Stimulated activated CD4-positive, alpha-beta T cell treated with anti-CD3 and anti-CD28 coated beads, Interleukin-15, amount 100 ng/mL, for 24 hours (primary cell): Measurements from ENCODE around the gene PSMC4.
A peak's percentile ranks its signal among the peaks of the same experiment; 100 is the strongest.

Source experiments
- DNase-seq: peaks from one replicate; pipeline ENCODE4 v3.0.0-alpha.2; 2020

PSMC4 gene

GRCh38 chr19:39995794-39996193 is 24.8 kb downstream of the PSMC4 start:
- DNase-seq: no peak

DNA sequence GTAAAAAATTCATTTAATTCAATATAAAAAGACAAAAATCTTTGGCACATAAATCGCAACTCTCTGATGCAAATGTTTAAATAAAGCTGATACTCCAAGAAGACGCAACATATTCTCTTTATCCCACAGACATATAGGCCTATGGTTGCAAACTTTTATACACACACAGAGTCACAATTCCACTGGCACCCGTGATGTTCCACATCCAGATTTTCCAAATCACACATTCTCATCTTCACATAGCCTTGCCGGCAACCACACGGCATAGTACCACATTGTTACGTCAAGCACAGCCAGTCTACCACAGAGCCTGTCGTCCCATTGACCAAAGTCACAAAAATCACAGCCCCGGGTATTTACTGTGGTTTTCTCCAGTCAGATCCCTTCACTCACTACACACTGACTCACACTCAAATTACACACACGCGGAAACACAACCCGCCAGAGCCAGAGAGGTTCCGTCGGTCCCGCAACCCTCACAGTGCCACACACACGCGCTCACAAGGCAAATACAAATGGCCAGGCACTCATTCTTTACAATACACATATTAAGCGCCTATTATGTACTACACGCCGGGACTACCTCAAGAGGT is 25.3 kb downstream of the PSMC4 start:
- DNase-seq: peak; percentile 57

DNA sequence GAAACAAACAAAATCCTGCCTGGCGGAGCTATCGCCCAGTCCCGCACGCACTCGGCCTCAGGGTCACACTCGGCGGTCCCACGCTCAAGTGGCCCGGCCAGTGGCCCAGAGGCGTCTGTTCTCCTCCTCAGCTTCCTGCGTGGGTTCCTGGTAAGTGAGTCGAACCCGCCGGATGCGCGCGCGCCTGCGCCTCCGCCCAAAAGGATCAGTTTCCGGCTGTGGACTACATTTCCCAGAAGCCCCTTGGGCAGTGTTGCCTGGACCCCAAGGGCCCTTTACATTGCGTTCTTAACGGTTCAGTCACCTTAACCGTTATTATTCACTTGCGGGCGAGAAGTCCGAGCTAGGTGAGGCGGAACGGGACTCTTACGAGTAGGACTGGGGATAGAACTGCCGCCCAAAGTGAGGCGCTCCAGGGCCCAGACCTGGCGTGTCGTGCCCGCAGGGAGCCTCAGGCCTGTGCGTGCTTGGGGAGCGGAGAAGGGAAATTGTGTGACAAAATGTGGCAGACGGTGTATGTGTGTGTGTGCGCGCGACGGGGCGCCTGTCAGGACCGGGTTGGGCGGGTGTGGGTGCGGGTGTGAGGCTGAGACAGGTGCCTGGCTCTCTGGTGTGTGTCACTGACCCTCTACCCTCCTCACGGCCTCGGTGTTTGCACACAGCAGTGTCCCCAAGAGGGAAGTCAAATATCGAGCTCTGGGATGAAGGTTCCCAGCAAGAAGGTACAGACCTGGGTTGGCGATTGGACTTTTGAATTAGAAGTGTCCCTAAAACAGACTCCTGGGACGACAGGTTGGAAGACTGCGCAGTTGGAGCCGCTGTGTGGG is 26.1 kb downstream of the PSMC4 start, which contains the start of gene ZNF546:
Gene ZNF546 (plus strand): TSS at position 250 of the 827 bp plus-strand sequence. CDS start 1,267 bp downstream, outside the sequence.
- DNase-seq: peak; percentile 94

GRCh38 chr19:39997638-39998216 is 26.8 kb downstream of the PSMC4 start:
- peak; percentile 42 for DNase-seq

- no peak for DNase-seq
Observed at GRCh38 chr19:39998501-39998900, 27.5 kb downstream of the PSMC4 start.

GRCh38 chr19:40005691-40006272 is 34.8 kb downstream of the PSMC4 start:
- DNase-seq: no peak

DNA sequence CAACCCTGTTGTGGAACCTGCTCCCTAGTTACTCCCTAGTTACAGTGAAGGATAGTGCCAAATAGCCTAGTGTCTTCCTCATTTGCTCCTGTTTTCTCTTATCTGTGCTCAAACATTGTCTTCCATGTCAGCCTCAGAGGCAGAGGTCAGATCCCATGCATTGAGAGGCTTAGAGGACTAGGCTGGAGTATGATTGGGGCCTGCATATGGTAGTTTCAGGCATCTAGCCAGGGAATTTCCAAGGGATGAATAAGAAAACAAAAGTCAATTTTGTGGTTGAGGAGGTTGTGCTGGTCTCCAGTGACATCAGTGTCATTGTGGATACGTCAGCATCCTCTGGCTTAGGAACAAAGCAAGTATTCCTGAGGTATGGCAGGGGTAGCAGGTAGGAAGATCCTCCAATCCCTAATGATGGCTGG is 35.3 kb downstream of the PSMC4 start:
- DNase-seq: no peak

- no peak for DNase-seq
Observed at GRCh38 chr19:40009674-40010073, 38.7 kb downstream of the PSMC4 start.

- no peak for DNase-seq
Observed at GRCh38 chr19:40013991-40014390, 43.0 kb downstream of the PSMC4 start.

GRCh38 chr19:40023969-40024368 is 53.0 kb downstream of the PSMC4 start:
- DNase-seq: no peak

- DNase-seq: no peak
Observed at GRCh38 chr19:40025938-40026596, 55.1 kb downstream of the PSMC4 start.

DNA sequence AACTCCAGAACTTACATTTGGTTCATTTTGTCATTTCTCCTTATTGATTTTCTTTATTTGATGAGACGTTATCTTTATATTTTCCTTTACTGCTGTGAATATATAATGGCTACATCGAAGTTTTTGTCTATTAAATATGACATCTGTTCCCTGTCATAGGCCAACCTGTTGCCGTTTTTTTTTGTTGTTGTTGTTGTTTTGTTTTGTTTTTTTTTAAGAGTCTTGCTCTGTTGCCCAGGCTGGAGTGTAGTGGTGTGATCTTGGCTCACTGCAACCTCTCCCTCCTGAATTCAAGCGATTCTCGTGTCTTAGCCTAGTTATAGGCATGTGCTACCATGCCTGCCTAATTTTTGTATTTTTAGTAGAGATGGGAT is 55.6 kb downstream of the PSMC4 start:
- no peak for DNase-seq
